Vein endothelial cell (primary cell): Measurements from ENCODE around the gene POLG. TPM values are rescaled to one million over a fixed set of nuclear protein-coding genes. Genes with fewer than 3 reads are reported as not detected.

ENCODE experiments used
- small RNA-seq: library from RNA; depleted of rRNA; stranded (forward); fragments of <200 nt; gene quantifications from one replicate; pipeline ENCODE3, GENCODE V24; 2012
- total RNA-seq: library from RNA; depleted of rRNA; stranded (reverse); fragments of >200 nt; gene quantifications from 2 replicates; pipeline ENCODE4 v1.2.3, GENCODE V29; 2012

The POLG gene
- 76.9 and 88.5 TPM in 2 replicates for total RNA-seq

DNA sequence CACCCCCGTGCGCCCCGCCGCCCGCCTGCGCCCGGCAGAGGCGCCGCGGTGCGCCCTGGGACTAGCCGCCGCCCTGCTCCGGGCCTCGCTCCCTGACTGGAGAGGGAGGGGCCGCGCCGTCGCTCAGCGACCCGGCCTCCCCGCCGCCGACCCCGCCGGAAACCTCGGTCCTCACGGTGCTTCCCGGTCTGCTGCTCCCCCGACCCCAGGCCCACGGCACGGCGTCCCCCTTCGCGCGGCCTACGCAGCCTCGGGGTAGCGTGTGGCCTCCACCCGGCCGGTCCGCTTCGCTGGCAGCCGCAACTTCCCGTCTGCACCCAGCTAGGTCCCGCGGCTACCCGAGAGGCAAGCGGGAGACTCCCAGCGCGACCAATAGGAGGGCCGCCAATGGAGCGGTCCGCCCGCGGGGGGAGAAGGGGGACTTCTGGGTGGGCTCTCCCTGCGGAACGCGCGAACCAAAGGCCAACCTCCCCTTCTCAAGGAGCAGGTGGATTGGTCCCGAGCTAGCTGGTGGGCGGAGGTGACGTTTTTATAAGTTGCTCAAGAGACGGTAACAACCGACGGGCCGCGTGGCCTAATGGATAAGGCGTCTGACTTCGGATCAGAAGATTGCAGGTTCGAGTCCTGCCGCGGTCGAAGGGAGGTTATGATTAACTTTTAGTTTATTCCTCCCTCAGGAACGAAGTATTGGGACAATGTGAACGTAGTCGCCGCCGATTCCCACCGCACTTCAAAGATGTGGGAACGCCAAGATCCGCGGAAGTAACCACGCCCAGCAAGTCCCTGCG, at the start of gene POLG:
POLG (minus strand) TSS at position 315 of the 788 bp plus-strand sequence. CDS start 1,070 bp downstream, outside the sequence.

Small RNAs within 50 kb of the gene (small RNA-seq; reads per million reads assigned to genes)
- not detected for gene MIR6766

Other genes starting within 250 kb of the POLG start
- gene ABHD2, start 246.4 kb downstream of the POLG start, total RNA-seq, result 59.0 and 60.4 TPM in 2 replicates
- gene RLBP1, start 113.2 kb downstream of the POLG start, total RNA-seq, result not detected in 2 replicates
- gene FANCI, start 90.8 kb downstream of the POLG start, total RNA-seq, result 19.9 and 30.0 TPM in 2 replicates
- not detected in 2 replicates for gene RHCG, start 161.8 kb upstream of the POLG start, total RNA-seq
- gene TICRR, start 240.6 kb upstream of the POLG start, total RNA-seq, result 3.3 and 6.2 TPM in 2 replicates